ENCODE measurements around the gene CLDN2.

Gene CLDN2

GRCh38 chrX:106927023-106927422 is 6.8 kb downstream of the CLDN2 start:
- no peak for DNase-seq

GRCh38 chrX:106927700-106928099 is 7.5 kb downstream of the CLDN2 start:
- DNase-seq = no peak

GRCh38 chrX:106928227-106928626 is 8.0 kb downstream of the CLDN2 start:
- no peak for DNase-seq

- DNase-seq = no peak
Measured at GRCh38 chrX:106931831-106932491, 11.8 kb downstream of the CLDN2 start.

GRCh38 chrX:106932492-106932923 is 12.3 kb downstream of the CLDN2 start:
- no peak for DNase-seq

GRCh38 chrX:106932960-106933537 is 12.8 kb downstream of the CLDN2 start:
- no peak for DNase-seq

GRCh38 chrX:106933538-106933961 is 13.3 kb downstream of the CLDN2 start:
- DNase-seq = no peak

GRCh38 chrX:106935175-106935574 is 15.0 kb downstream of the CLDN2 start:
- no peak for DNase-seq

- DNase-seq = no peak
Measured at GRCh38 chrX:106936246-106936645, 16.0 kb downstream of the CLDN2 start.

GRCh38 chrX:106939566-106939965 is 19.4 kb downstream of the CLDN2 start:
- DNase-seq = no peak

- DNase-seq = no peak
Measured at GRCh38 chrX:106940068-106940467, 19.9 kb downstream of the CLDN2 start.

GRCh38 chrX:106946464-106946863 is 26.3 kb downstream of the CLDN2 start:
- no peak for DNase-seq

GRCh38 chrX:106948641-106949040 is 28.4 kb downstream of the CLDN2 start:
- DNase-seq = no peak

GRCh38 chrX:106949366-106949765 is 29.2 kb downstream of the CLDN2 start:
- no peak for DNase-seq

GRCh38 chrX:106950381-106950780 is 30.2 kb downstream of the CLDN2 start:
- no peak for DNase-seq

- DNase-seq = no peak
Measured at GRCh38 chrX:106951230-106951629, 31.0 kb downstream of the CLDN2 start.

GRCh38 chrX:106952089-106952488 is 31.9 kb downstream of the CLDN2 start:
- no peak for DNase-seq

GRCh38 chrX:106952538-106952937 is 32.3 kb downstream of the CLDN2 start:
- DNase-seq = no peak

- no peak for DNase-seq
Measured at GRCh38 chrX:106952988-106953387, 32.8 kb downstream of the CLDN2 start.

- no peak for DNase-seq
Measured at GRCh38 chrX:106954041-106954440, 33.8 kb downstream of the CLDN2 start.

GRCh38 chrX:106955004-106955772 is 35.0 kb downstream of the CLDN2 start:
- no peak for DNase-seq

- no peak for DNase-seq
Measured at GRCh38 chrX:106957856-106958255, 37.7 kb downstream of the CLDN2 start.

GRCh38 chrX:106959901-106960300 is 39.7 kb downstream of the CLDN2 start:
- no peak for DNase-seq

GRCh38 chrX:106963111-106963510 is 42.9 kb downstream of the CLDN2 start:
- DNase-seq = no peak

All from stimulated activated CD8-positive, alpha-beta memory T cell treated with anti-CD3 and anti-CD28 coated beads, Interleukin-4, amount 100 ng/mL, for 48 hours (primary cell).